A673 (cell line): Measurements from ENCODE around the gene HSPA6.

ENCODE experiments used
- EZH2 ChIP-seq: fragments of 200-600 bp; sonication (generic); IDR thresholded peaks from 2 replicates; pipeline ENCODE4 v1.6.1; 2017; ENCODE audit warnings: borderline replicate concordance, low read depth, mild to moderate bottlenecking, mixed read lengths, antibody characterized with exemption, low read length; ENCODE audit not compliant: poor library complexity, severe bottlenecking
- TF ChIP-seq, protein P1 (sequence below): fragments of 300-800, 200-600 bp; sonication (generic); conservative IDR thresholded peaks from 2 replicates; pipeline ENCODE4 v1.5.1; 2017; ENCODE audit warnings: low read depth, mild to moderate bottlenecking, antibody characterized with exemption, low read length, moderate library complexity, mixed read lengths

DNA sequence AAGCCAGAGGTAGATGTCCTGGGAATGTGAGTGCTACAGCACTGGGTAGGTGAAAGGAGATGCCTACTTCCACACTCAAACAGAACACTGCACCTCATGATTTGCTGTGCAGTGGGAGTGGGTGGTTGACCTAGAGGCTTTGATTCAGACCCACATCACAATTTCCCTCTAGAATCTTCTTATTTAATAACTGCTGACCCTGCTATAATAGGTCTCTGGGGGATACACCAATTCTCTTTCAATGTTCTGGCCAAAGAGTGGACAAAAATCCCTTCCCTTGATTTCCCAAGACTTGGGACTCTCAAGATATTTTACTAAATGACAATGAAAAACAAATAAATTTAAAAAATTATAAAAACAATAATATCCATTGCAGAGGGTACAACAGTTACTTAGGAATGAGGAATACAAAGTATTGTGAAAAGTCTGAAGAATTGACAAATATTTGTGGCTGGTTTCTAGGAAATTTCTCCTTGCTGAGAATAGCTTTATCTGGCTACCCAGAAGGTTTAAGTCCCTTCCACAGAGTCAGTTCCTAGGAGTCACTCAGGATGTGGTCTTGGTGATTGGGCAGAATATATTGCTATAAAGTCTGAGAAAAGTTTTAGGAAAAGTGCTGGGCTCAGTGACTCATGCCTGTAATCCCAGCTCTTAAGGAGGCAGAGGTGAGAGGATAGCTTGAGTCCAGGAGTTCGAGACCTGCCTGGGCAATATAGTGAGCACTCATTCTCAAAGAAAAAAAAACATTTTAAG lies 21.5 kb upstream of the HSPA6 start:
- TF ChIP-seq, protein P1, sequence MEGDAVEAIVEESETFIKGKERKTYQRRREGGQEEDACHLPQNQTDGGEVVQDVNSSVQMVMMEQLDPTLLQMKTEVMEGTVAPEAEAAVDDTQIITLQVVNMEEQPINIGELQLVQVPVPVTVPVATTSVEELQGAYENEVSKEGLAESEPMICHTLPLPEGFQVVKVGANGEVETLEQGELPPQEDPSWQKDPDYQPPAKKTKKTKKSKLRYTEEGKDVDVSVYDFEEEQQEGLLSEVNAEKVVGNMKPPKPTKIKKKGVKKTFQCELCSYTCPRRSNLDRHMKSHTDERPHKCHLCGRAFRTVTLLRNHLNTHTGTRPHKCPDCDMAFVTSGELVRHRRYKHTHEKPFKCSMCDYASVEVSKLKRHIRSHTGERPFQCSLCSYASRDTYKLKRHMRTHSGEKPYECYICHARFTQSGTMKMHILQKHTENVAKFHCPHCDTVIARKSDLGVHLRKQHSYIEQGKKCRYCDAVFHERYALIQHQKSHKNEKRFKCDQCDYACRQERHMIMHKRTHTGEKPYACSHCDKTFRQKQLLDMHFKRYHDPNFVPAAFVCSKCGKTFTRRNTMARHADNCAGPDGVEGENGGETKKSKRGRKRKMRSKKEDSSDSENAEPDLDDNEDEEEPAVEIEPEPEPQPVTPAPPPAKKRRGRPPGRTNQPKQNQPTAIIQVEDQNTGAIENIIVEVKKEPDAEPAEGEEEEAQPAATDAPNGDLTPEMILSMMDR: no peak
- no peak for TF ChIP-seq EZH2
